ENCODE data around the gene GRIK2.

GRIK2 gene

GRCh38 chr6:101811108-101811507 is 417.6 kb downstream of the GRIK2 start:
- DNase-seq, result no peak

- no peak for DNase-seq
Observed at GRCh38 chr6:101816716-101817115, 423.2 kb downstream of the GRIK2 start.

- no peak for DNase-seq
Observed at GRCh38 chr6:101818051-101818450, 424.5 kb downstream of the GRIK2 start.

- no peak for DNase-seq
Observed at GRCh38 chr6:101824551-101825345, 431.2 kb downstream of the GRIK2 start.

GRCh38 chr6:101826269-101826668 is 432.8 kb downstream of the GRIK2 start:
- DNase-seq, result no peak

- DNase-seq, result no peak
Observed at GRCh38 chr6:101826678-101827077, 433.2 kb downstream of the GRIK2 start.

- no peak for DNase-seq
Observed at GRCh38 chr6:101830501-101831031, 437.1 kb downstream of the GRIK2 start.

GRCh38 chr6:101832371-101832770 is 438.9 kb downstream of the GRIK2 start:
- no peak for DNase-seq

GRCh38 chr6:101840100-101840499 is 446.6 kb downstream of the GRIK2 start:
- DNase-seq, result no peak

GRCh38 chr6:101845172-101845571 is 451.7 kb downstream of the GRIK2 start:
- DNase-seq, result no peak

- peak; percentile 23 for DNase-seq
Observed at GRCh38 chr6:101845621-101846020, 452.1 kb downstream of the GRIK2 start.

GRCh38 chr6:101847690-101848089 is 454.2 kb downstream of the GRIK2 start:
- no peak for DNase-seq

- no peak for DNase-seq
Observed at GRCh38 chr6:101851911-101852310, 458.4 kb downstream of the GRIK2 start.

- DNase-seq, result no peak
Observed at GRCh38 chr6:101853231-101854085, 459.9 kb downstream of the GRIK2 start.

GRCh38 chr6:101876431-101876830 is 482.9 kb downstream of the GRIK2 start:
- DNase-seq, result no peak

GRCh38 chr6:101878554-101879276 is 485.2 kb downstream of the GRIK2 start:
- no peak for DNase-seq

- no peak for DNase-seq
Observed at GRCh38 chr6:101879782-101880181, 486.3 kb downstream of the GRIK2 start.

GRCh38 chr6:101883505-101883904 is 490.0 kb downstream of the GRIK2 start:
- DNase-seq, result no peak

GRCh38 chr6:101887532-101887931 is 494.0 kb downstream of the GRIK2 start:
- DNase-seq, result no peak

GRCh38 chr6:101907356-101908217 is 514.1 kb downstream of the GRIK2 start:
- no peak for DNase-seq

GRCh38 chr6:101909366-101909765 is 515.9 kb downstream of the GRIK2 start:
- no peak for DNase-seq

- DNase-seq, result no peak
Observed at GRCh38 chr6:101912311-101912710, 518.8 kb downstream of the GRIK2 start.
